GM12878 (cell line): ENCODE results near the gene EDEM2.

Source experiments
- FOXK2 ChIP-seq: fragments of 450-650 bp; IDR thresholded peaks from 2 replicates; pipeline ENCODE4 v1.6.1; 2017; ENCODE audit warnings: mild to moderate bottlenecking, moderate library complexity
- POLR2A ChIP-seq: IDR thresholded peaks from 2 replicates; pipeline ENCODE4 v1.6.1; 2011; ENCODE audit warnings: low read depth, mild to moderate bottlenecking, low read length
- SIN3A ChIP-seq: IDR thresholded peaks from 2 replicates; pipeline ENCODE4 v1.6.1; 2012; ENCODE audit warnings: low read depth, low read length, improper control_type of control experiment
- SMC3 ChIP-seq: IDR thresholded peaks from 2 replicates; pipeline ENCODE4 v1.6.1; 2011; ENCODE audit warnings: low read length, improper control_type of control experiment, borderline replicate concordance
- STAT1 ChIP-seq: fragments of 450-650 bp; conservative IDR thresholded peaks from 2 replicates; pipeline ENCODE4 v1.6.1; 2014; ENCODE audit warnings: antibody characterized with exemption, mild to moderate bottlenecking
- TF ChIP-seq, protein P1 (sequence below), 3 experiments: IDR thresholded peaks in 2 of 3; conservative IDR thresholded peaks in 1 of 3; 2 replicates each; pipeline ENCODE4 v1.5.1; 2011; ENCODE audit warnings: low read depth in 3 of 3, low read length in 3 of 3, mild to moderate bottlenecking in 3 of 3, control low read depth in 2 of 3, moderate library complexity in 2 of 3, inconsistent platforms in 1 of 3, mixed read lengths in 1 of 3; ENCODE audit not compliant: control insufficient read depth in 2 of 3, insufficient read depth in 1 of 3; ENCODE audit errors: extremely low read depth in 1 of 3

- TF ChIP-seq, protein P1, sequence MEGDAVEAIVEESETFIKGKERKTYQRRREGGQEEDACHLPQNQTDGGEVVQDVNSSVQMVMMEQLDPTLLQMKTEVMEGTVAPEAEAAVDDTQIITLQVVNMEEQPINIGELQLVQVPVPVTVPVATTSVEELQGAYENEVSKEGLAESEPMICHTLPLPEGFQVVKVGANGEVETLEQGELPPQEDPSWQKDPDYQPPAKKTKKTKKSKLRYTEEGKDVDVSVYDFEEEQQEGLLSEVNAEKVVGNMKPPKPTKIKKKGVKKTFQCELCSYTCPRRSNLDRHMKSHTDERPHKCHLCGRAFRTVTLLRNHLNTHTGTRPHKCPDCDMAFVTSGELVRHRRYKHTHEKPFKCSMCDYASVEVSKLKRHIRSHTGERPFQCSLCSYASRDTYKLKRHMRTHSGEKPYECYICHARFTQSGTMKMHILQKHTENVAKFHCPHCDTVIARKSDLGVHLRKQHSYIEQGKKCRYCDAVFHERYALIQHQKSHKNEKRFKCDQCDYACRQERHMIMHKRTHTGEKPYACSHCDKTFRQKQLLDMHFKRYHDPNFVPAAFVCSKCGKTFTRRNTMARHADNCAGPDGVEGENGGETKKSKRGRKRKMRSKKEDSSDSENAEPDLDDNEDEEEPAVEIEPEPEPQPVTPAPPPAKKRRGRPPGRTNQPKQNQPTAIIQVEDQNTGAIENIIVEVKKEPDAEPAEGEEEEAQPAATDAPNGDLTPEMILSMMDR (IDR thresholded peaks at IDR 0.05 in 2 of 3, conservative IDR thresholded peaks at IDR 0.05 in 1 of 3; ENCODE audit: control insufficient read depth in 2 of 3, extremely low read depth in 1 of 3, insufficient read depth in 1 of 3, low read depth in 3 of 3, low read length in 3 of 3), result no peak
- no peak for TF ChIP-seq POLR2A
- TF ChIP-seq FOXK2, result no peak
- TF ChIP-seq STAT1, result no peak
- TF ChIP-seq SMC3, result no peak
- no peak for TF ChIP-seq SIN3A
Observed at GRCh38 chr20:35120012-35120701, 27.0 kb downstream of the EDEM2 start.
